Esophagus squamous epithelium (tissue), 4 donors: ENCODE data around the gene TMEM255B.
"Not testable (repeated sequence)": the region's sequence is repeated elsewhere in the genome, so short reads cannot be mapped to it uniquely, and the experiment has no call there.

Experiments used
- POLR2A ChIP-seq, 4 donors: fragments of 450-650 bp; IDR thresholded peaks; one replicate each; pipeline ENCODE4 v1.6.1; 2017; ENCODE audit warnings: antibody characterized with exemption in 4 of 4, mild to moderate bottlenecking in 4 of 4, moderate library complexity in 3 of 4
- TF ChIP-seq, protein P1 (sequence below), 6 experiments: fragments of 450-650 bp in 4 of 6; fragments of 200-600 bp in 2 of 6; sonication (generic) in 2 of 6; IDR thresholded peaks; one replicate each; pipeline ENCODE4 v1.5.1; 2016 to 2019; ENCODE audit warnings: antibody characterized with exemption in 6 of 6, mild to moderate bottlenecking in 4 of 6, moderate library complexity in 4 of 6

DNA sequence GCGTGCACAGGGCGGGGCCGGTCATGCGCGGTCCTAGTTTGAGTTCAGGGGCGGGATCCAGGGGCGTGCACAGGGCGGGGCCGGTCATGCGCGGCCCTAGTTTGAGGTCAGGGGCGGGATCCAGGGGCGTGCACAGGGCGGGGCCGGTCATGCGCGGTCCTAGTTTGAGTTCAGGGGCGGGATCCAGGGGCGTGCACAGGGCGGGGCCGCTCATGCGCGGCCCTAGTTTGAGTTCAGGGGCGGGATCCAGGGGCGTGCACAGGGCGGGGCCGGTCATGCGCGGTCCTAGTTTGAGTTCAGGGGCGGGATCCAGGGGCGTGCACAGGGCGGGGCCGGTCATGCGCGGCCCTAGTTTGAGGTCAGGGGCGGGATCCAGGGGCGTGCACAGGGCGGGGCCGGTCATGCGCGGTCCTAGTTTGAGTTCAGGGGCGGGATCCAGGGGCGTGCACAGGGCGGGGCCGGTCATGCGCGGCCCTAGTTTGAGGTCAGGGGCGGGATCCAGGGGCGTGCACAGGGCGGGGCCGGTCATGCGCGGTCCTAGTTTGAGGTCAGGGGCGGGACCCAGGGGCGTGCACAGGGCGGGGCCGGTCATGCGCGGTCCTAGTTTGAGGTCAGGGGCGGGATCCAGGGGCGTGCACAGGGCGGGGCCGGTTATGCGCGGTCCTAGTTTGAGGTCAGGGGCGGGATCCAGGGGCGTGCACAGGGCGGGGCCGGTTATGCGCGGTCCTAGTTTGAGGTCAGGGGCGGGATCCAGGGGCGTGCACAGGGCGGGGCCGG is 33.5 kb upstream of the TMEM255B start:
- TF ChIP-seq, protein P1, sequence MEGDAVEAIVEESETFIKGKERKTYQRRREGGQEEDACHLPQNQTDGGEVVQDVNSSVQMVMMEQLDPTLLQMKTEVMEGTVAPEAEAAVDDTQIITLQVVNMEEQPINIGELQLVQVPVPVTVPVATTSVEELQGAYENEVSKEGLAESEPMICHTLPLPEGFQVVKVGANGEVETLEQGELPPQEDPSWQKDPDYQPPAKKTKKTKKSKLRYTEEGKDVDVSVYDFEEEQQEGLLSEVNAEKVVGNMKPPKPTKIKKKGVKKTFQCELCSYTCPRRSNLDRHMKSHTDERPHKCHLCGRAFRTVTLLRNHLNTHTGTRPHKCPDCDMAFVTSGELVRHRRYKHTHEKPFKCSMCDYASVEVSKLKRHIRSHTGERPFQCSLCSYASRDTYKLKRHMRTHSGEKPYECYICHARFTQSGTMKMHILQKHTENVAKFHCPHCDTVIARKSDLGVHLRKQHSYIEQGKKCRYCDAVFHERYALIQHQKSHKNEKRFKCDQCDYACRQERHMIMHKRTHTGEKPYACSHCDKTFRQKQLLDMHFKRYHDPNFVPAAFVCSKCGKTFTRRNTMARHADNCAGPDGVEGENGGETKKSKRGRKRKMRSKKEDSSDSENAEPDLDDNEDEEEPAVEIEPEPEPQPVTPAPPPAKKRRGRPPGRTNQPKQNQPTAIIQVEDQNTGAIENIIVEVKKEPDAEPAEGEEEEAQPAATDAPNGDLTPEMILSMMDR (IDR thresholded peaks at IDR 0.05) = not testable (repeated sequence)
- TF ChIP-seq POLR2A (IDR thresholded peaks at IDR 0.05) = not testable (repeated sequence)
